Measurements from ENCODE around the gene ZRANB3.

The ZRANB3 gene

DNA sequence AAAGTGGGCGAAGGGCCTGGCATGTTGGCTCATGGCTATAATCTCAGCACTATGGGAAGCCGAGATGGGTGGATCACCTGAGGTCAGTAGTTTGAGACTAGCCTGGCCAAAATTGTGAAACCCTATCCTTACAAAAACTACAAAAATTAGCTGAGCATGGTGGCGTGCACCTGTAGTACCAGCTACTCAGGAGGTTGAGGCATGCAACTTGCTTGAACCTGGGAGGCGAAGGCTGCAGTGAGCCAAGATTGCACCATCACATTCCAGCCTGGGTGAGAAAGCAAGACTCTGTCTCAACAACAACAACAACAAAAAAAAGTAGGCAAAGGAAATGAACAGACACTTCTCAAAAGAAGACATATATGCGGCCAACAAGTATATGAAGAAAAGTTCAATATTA, 282.4 kb downstream of the ZRANB3 start:
- no peak for DNase-seq (ENCODE audit: low spot score)

DNA sequence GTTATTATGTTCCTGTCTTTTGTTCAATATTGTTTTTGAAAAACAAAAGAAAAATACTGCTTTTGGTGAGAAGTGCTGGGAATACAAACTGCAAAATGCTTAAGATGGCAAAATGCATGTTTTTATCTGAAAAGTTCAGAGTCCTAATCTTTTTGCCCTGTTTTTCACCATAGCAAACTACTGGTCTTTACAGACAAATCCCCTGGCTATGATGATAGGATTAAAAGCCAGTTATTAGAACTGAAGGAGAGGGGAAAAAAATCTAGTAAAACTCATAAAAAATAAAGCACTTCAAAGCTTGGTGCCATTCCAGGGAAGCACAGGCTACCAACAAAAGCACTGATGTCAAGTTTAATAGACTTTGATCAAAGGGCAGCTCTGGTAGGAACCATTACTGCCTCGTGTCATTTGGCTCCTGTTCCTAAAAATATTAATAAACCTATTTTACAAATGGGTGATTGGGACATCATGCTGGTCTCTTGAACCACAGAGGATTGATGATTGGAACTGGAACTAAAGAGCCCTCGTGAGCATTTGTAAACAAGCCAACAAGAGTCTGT, 284.2 kb downstream of the ZRANB3 start:
- no peak for DNase-seq (ENCODE audit: low spot score)

DNA sequence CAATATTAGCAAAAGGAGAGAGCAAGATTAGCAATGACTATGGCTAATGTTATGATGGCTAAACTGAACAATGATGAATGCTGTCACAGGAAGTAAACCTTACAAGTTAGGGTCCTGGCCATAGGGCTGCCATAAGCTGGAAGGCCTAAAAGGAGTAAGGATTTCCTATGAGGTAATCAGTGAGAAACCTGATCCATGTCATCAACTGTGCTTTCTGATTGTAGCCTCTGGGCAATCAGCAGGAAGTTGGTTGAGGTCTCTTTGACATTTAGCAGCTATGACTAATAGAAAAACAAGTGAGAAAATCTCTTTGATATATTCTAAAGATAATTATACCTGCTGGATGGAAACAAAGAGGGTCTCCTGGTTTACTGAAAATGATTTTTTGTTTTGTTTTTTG, 285.9 kb downstream of the ZRANB3 start:
- peak; percentile 93 for DNase-seq (ENCODE audit: low spot score)

DNA sequence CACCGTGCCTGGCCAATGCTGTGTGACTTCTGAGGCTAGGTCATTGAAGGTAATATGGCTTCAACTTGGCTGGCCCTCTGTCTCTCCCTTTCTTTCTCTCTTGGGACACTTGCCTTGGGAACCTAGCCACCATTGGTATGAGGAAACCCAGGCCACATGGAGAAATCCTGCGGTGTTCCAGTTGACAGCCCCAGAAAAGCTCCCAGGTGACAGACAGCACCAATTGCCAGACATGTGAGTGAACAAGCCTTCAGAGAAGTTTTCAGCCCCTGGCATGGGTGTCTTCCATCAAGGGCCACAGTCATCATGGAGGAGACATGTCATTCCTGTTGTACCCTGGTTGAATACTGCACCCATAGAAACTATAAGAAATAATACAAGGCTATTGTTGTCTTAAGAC, 292.4 kb downstream of the ZRANB3 start:
- DNase-seq (ENCODE audit: low spot score), result no peak

DNA sequence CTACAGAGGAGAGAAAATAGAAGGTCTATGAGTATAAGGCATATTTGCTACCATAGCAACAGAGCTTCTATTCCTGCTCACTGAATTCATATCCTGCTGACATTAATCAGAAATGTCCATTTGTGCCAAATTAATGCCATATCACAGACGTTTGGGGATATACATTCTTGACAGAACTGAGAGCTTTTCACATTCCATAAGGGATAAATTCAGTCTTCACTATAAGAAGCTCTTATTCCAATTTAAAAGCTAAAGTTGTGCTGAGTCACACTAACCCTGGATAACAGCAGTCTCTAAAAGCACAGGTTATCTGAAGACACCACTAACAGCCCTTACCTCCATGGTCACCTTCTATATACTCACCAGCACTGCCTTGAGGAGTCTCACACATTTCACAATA, 300.9 kb downstream of the ZRANB3 start:
- no peak for DNase-seq (ENCODE audit: low spot score)

DNA sequence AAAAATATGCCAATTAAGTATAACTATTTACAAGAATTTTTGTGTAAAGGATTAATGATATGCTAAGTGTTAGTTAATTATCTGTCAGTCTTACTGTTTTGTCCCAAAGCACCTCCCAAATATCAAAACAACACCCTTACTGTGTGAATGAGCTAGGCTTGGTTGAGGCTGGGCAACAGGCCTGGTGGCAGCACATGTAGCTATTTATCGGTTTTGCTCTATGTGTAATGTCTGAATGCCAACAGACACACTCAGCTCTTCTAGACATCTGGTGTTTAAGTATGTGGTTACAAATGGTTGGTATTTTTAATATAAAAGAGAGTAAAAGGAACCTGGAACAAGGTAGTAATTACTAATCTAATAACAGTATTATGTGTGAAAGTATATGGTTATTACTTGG, 303.6 kb downstream of the ZRANB3 start:
- no peak for DNase-seq (ENCODE audit: low spot score)

DNA sequence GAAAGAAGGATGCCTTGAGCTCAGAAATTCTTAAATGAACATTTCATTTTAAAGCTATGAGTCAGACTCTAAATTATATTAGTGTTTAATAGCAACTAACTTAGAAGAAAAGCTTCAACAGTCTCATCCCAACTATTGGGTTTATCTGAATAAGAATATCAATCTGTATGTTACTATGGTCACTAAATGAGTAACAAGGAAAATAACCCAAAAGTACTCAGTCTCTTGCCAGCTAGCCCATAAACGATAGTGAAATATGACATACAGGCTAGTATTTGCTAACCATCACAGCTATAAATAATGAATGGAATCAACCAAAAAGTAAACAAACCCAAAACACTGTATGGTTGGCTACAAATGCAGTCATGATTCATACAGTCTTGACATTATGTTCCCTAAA, 304.1 kb downstream of the ZRANB3 start:
- DNase-seq (ENCODE audit: low spot score), result no peak

DNA sequence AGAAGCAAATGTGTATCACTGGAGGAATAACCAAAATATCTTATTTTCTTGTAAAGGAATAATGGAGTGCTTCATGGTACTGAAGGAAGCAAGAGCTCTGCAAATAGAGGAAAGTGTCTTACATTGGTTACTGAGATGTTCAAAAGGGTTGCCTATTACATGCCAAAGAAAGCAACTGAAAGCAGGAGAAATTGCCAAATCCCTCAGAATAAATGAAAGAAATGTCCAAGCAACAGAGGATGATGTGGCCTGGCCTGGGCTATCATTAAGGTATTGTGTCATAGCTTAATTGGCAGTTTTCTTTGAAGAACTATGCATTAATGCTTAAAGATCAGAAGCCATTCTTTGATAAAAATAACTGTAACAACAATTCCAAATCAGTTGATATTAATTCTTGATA, 305.2 kb downstream of the ZRANB3 start:
- DNase-seq (ENCODE audit: low spot score), result no peak

DNA sequence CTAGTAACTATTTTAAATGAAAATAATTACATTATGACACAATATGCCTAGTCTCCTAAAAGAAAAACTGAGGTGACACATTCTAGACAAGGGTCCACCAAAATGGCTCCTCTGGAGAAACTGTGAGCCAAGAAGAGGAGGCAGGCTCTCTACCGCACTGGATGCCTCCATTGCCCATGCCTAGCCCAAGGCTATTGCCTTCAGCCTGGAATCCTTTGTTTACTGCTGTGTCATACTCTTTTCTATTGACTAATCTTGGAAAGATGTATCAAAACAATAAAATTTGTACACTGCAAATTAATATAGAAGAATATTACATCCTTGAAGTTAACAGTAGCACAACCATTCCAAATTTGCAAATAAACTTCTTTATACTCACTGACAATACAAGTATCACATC, 311.8 kb downstream of the ZRANB3 start:
- DNase-seq (ENCODE audit: low spot score), result no peak

DNA sequence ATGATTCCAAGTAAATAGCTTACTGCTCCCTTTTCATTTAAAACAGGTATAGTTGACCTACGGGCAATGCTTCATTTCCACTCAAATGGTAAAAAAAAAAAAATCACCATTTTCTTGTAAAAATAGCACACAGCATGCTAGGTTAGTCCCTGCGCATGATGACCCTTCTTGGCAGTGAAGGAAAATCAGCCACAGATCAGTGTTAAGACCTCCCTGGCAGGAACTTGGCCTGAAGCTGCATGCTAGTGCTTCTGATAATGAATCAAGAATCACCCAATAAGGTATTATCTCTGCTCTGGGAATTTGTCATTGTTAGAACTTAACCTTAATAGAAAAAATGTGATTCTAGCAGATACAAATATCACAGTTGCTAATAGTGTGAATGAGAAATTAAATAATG, 312.6 kb downstream of the ZRANB3 start:
- DNase-seq (ENCODE audit: low spot score), result no peak

DNA sequence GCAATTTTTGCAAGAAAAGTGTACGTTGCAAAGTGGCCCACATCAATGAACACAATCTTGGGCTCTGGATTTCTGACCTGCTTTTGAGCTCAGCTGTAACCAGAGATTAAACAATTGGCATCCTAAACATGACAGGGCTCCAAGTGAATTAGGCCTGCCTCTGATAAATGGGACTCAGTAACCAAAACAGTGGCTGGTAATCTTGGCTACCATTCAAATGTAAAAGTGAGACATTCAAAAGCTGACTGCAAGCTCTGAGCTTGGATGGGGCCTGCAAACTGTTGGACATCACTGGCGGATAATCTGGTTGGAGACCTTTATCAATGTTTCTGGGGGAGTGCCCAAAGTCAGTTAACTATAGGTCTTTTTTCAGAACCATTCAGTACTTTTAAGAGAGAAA, 318.3 kb downstream of the ZRANB3 start:
- no peak for DNase-seq (ENCODE audit: low spot score)

DNA sequence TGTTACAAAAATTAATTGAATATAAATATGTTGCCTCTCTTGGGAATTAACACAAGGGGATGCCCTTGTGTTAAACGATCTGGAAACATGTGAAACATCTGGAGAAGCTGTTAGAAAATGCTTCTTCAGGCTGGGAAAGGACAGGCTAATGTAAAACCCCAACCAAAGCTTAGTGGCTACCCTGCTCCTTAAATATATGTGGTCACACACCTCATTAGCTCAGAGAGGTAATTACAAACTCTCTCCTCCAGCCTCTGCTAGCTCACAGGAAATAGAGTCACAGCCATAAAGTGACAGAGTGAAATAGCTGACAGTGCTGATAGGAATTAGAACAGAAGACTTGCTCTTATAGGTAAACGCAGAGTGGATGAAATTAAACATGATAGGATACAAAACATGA, 323.0 kb downstream of the ZRANB3 start:
- DNase-seq (ENCODE audit: low spot score), result no peak

DNA sequence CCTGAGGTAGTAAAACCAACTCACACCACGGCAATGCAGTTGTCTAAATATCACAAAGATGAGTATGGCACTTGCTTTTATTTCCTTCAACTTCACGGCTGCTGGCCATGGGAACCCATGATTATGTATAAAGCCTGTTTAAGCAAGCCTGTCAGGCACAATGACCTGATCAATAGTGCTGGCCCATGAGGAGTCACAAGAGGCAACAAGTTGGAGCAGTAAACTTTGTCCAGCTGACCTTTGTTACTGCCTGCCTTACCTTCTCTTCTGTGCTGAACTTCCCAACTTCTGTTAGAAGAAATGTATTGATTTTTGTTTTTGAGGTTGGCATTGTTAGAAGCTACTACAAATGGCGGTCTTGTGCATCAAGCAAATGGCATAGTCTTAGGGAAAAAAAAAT, 327.1 kb downstream of the ZRANB3 start:
- no peak for DNase-seq (ENCODE audit: low spot score)

DNA sequence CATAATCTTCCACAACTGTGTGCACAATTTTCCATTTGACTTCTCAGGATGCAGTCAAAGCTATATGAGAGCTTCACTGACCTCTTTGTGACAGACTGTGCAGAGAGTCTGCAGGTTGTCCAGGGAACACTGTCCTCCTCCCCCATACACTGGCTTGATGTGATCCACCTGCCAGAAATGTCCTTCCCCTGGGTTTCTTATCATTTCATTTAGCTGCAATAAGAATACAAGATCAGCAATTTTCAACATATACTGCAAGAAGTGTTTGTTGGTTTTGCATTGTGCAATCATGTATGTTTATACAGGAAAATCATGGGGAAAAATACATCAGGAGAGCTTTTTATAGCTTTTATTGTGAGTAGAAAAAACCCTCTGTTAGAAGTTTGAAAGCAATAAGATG, 328.3 kb downstream of the ZRANB3 start:
- DNase-seq (ENCODE audit: low spot score), result no peak

DNA sequence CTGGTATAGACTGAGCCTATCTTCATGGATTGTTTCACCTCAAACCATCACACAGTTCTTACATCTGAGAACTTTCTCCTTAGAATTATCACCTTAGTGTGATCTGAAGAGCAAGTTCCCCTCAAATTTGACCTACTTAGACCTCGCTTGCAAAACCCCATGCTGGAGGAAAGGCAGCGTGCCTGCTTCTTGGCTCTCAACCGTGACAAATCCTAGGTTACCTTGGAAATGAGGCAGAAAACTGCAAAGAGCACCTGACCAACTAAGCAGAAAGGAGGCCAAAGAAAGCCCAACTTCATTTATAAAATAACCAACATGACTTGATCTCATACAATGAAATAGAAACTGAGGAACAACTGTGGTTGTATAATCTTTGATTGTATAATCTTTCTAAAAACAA, 332.5 kb downstream of the ZRANB3 start:
- DNase-seq (ENCODE audit: low spot score), result no peak

DNA sequence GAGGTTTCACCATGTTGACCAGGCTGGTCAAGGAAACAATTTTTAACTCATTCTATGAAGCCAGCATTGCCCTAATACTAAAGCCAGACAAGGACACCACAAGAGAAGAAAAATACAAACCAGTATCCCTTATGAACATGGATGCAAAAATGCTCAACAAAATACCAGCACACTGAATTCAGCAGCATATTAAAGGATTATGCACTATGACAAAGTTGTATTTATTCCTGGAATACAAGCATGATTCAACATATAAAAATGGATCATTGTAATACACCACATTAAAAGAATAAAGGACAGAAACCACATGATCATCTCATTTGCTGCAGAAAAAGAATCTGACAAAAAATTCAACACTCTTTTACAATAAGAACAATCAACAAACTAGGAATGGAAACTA, 340.2 kb downstream of the ZRANB3 start:
- DNase-seq (ENCODE audit: low spot score), result no peak

DNA sequence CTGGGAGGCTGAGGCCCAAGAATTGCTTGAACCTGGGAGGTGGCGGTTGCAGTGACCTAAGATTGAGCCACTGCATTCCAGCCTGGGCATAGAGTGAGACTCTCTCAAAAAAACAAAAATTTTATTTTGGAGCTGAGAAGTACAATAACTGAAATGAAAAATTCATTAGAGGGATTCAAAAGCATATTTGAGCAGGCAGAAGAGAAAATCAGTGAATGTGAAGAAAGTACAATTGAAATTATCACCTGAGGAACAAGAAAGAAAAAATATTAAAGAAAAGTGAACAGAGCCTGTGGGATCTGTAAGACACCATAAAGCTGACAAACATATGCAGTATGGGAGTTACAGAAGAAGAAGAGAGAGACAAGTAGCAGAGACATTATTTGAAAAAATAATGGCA, 341.9 kb downstream of the ZRANB3 start:
- DNase-seq (ENCODE audit: low spot score), result no peak

DNA sequence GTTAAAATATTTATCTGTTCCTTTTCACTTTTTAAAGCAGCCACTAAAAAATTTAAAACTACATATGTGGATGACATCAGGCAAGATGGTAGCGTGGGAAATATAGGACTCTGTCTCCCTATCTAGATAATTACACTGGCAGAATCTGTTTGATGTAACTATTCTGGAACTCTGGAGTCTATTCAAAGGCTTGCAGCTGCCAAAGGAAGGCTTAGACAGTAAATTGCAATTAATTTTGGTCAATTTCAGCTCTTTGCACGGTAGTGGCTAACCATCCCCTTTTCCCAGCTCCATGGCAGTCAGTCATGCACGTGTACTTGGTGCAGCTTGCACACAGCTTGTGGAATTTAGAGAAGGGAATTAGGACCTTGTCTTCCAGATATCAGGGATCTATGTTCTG, 343.7 kb downstream of the ZRANB3 start:
- DNase-seq (ENCODE audit: low spot score), result no peak

DNA sequence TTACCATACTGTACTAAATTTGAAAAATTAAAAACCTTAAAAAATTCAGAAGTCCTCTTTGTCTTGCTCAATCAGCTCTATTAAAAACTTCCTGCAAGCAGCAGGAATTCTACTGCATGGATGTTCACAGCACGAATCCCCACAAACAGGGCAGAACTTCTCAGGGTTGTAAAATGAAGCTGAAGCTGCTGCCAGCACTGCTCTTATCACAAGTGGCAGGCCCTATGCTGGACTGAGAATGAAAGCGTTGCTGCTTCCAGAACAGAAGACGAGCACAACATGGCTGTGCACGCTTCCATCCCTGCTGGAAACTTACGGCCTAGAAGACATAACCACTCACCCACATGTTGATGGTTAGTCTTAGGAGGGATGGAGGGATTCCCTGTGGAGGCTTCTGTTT, 345.0 kb downstream of the ZRANB3 start:
- no peak for DNase-seq (ENCODE audit: low spot score)

DNA sequence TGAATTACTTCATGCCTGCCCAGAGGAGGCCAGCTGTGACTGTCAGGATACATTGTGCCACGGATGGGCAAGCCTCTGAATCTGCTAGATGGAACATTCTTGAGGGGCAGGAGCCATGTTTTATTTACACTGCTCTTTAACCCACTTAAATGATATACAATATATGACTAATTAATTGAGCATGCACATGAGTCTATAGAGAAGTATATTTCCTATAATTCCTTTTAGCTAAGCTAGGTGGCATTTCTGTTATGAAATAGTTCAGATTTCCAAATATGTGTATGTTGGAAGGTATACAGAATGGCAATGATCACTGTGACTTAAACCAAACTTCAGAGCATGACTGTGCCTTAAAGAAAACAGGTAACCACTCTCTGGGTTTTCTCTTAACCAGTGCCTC, 347.2 kb downstream of the ZRANB3 start:
- no peak for DNase-seq (ENCODE audit: low spot score)

DNA sequence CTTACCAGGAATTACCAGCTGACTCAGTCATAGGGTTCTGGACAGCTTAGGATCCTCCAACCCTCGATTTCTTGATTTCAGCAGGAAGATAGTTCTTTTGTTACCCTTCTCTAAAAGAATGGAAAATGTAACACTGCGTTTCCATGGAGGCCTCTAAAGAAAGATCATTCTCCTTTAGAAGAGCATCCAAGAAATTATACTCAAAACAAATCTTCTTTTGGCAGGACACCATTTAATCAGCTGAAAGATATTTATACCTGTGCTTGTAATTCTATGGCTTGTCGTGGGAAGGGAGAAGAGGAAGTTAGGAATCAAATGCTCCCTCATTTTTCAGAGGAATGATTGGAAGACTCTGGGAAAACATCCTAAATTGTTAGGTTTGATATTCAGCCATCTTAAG, 348.4 kb downstream of the ZRANB3 start:
- DNase-seq (ENCODE audit: low spot score), result no peak

DNA sequence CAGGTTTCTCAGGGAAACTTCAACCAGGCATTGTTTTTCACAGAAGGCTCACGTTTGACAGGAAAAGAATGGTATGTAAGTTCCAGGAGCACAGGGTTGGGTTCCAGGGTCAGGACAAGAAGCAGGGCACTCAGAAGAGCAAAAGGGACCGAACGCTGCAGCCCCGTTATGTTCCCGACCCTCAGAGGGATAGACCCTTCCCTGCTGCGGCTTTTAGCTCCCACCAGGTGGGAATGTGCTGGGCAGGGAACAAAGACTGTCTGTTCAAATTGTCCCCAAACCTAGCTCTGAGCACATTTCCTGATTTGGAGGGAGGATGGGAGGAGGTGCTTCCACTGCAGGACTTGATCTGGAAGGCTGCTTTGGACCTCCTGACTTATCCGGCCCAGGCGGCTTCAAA, 348.8 kb downstream of the ZRANB3 start:
- no peak for DNase-seq (ENCODE audit: low spot score)

DNA sequence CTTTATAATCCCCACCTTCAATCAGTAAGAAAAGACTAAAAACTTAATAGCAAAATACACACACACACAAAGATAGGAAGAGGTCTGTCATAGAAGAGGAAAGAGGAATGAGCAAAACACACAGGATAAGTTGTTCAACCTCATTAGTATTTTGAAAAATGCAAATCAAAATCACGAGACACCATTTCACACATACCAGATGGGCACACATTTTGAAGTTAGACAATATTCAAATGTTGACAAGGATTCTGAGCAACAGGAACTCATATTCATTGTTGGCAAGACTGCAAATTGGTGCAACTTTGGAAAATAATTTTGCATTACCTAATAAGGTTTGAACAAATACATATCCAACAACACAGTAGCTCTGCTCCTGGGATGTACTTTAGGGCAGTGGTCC, 351.3 kb downstream of the ZRANB3 start:
- DNase-seq (ENCODE audit: low spot score), result no peak

DNA sequence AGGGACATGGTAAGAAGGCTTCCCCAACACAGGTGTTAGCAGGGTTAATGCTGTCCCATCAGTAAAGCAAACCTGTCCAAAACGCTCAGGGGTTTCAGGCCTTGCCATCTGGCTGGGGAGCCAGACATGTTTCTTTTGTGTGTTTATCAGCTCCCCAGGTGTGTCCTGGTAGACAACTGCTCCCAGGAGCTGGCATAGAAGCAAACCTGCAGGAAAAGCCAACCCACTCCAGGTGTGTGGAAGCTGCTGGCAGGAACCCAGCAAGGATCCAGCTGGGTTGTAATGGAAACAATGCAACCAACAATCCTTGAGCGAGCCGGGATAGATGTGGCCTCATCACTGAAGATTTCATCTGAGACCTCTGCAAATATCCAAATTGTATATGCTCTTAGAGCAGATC, 355.8 kb downstream of the ZRANB3 start:
- no peak for DNase-seq (ENCODE audit: low spot score)

DNA sequence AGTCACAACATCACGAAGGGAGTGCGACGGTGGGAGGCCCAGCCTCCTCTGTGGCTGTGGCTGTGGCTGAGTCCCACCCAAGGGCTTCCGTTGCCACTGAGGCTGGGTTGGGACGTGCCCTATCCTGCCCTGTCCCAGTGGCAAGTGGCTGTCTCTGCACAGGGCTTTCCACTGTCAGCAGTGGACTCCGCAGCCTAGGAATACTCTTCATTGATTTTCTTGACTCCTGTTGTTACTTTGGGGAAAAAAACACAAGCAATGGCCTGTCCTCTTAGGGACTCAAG, 356.3 kb downstream of the ZRANB3 start:
- no peak for DNase-seq (ENCODE audit: low spot score)

Measured in kidney capillary endothelial cell (primary cell).